HG03439 (cell line): ENCODE measurements around the gene STAM.

Source experiments
- ATAC-seq: cut with Tn5 transposase; IDR thresholded peaks from one replicate; pipeline ENCODE4 v1.9.1; 2021; ENCODE audit warnings: mild to moderate bottlenecking, moderate library complexity; ENCODE audit not compliant: unreplicated experiment

STAM gene

GRCh38 chr10:17645621-17646345, 1.8 kb downstream of the STAM start:
- ATAC-seq = no peak

GRCh38 chr10:17647326-17647725, 3.4 kb downstream of the STAM start:
- ATAC-seq = no peak

- ATAC-seq = no peak
Observed at GRCh38 chr10:17648243-17649035, 4.5 kb downstream of the STAM start.

- no peak for ATAC-seq
Observed at GRCh38 chr10:17649052-17649451, 5.1 kb downstream of the STAM start.

GRCh38 chr10:17649836-17650235, 5.9 kb downstream of the STAM start:
- ATAC-seq = no peak

- no peak for ATAC-seq
Observed at GRCh38 chr10:17650416-17650815, 6.5 kb downstream of the STAM start.

GRCh38 chr10:17651896-17652295, 7.9 kb downstream of the STAM start:
- ATAC-seq = no peak

GRCh38 chr10:17652585-17652984, 8.6 kb downstream of the STAM start:
- ATAC-seq = no peak

- ATAC-seq = peak; percentile 17
Observed at GRCh38 chr10:17655009-17655408, 11.1 kb downstream of the STAM start.

GRCh38 chr10:17655567-17656146, 11.7 kb downstream of the STAM start:
- peak; percentile 92 for ATAC-seq

GRCh38 chr10:17657103-17657500, 13.2 kb downstream of the STAM start:
- ATAC-seq = no peak

GRCh38 chr10:17659365-17659764, 15.4 kb downstream of the STAM start:
- no peak for ATAC-seq

GRCh38 chr10:17660921-17661320, 17.0 kb downstream of the STAM start:
- ATAC-seq = no peak

GRCh38 chr10:17661510-17661909, 17.6 kb downstream of the STAM start:
- no peak for ATAC-seq

GRCh38 chr10:17662193-17663138, 18.5 kb downstream of the STAM start:
- no peak for ATAC-seq

- no peak for ATAC-seq
Observed at GRCh38 chr10:17663450-17663849, 19.5 kb downstream of the STAM start.

- no peak for ATAC-seq
Observed at GRCh38 chr10:17665747-17666146, 21.8 kb downstream of the STAM start.

- no peak for ATAC-seq
Observed at GRCh38 chr10:17668435-17669184, 24.7 kb downstream of the STAM start.

GRCh38 chr10:17669185-17669872, 25.4 kb downstream of the STAM start:
- no peak for ATAC-seq

GRCh38 chr10:17671307-17671706, 27.4 kb downstream of the STAM start:
- ATAC-seq = no peak
